HepG2 (cell line): ENCODE measurements around the gene CCDC70.

ENCODE experiments used
- AKNA ChIP-seq: sonication (generic); formaldehyde crosslinking; IDR thresholded peaks from 2 replicates; pipeline ENCODE4 v1.4.0; 2020; ENCODE audit warnings: missing genetic modification reagents, borderline replicate concordance
- ASH2L ChIP-seq: fragments of 300-600, 200-600 bp; sonication (generic); IDR thresholded peaks from 2 replicates; pipeline ENCODE4 v1.7.0; 2017; ENCODE audit warnings: low read depth, mild to moderate bottlenecking, moderate library complexity, mixed read lengths, low read length; ENCODE audit not compliant: insufficient read length
- ATF7-NPFF ChIP-seq: sonication (generic); formaldehyde crosslinking; IDR thresholded peaks from 2 replicates; pipeline ENCODE4 v1.8.1; 2023; ENCODE audit warnings: mild to moderate bottlenecking, low read depth, missing genetic modification reagents, moderate library complexity
- CC2D1A ChIP-seq: sonication (generic); formaldehyde crosslinking; IDR thresholded peaks from 2 replicates; pipeline ENCODE4 v1.8.1; 2023; ENCODE audit warnings: mild to moderate bottlenecking, missing genetic modification reagents
- CHD2 ChIP-seq: IDR thresholded peaks from 2 replicates; pipeline ENCODE4 v1.6.1; 2011; ENCODE audit warnings: low read depth, low read length, improper control_type of control experiment
- CTCF ChIP-seq: sonication (generic); formaldehyde crosslinking; IDR thresholded peaks from 2 replicates; pipeline ENCODE4 v1.5.0; 2020; ENCODE audit warnings: mild to moderate bottlenecking, missing genetic modification reagents, moderate library complexity
- FOXA1 ChIP-seq, 2 experiments: fragments of 450-650 bp in 1 of 2; sonication (generic) in 1 of 2; formaldehyde crosslinking in 1 of 2; IDR thresholded peaks; 2 replicates each; pipeline versions ENCODE4 v1.4.0 to v1.6.1; 2016 to 2020; ENCODE audit warnings: missing genetic modification reagents in 1 of 2
- JUN ChIP-seq: sonication (generic); formaldehyde crosslinking; IDR thresholded peaks from 2 replicates; pipeline ENCODE4 v1.4.0; 2020; ENCODE audit warnings: mild to moderate bottlenecking, missing genetic modification reagents
- KDM1A ChIP-seq: IDR thresholded peaks from 2 replicates; pipeline ENCODE4 v1.6.1; 2016; ENCODE audit warnings: missing compliant biosample characterization
- MAZ ChIP-seq, 2 experiments: sonication (generic) in 1 of 2; formaldehyde crosslinking in 1 of 2; IDR thresholded peaks; 2 replicates each; pipeline versions ENCODE4 v1.5.0 to v1.6.1; 2012 to 2020; ENCODE audit warnings: low read depth in 2 of 2, mild to moderate bottlenecking in 2 of 2, borderline replicate concordance in 1 of 2, improper control_type of control experiment in 1 of 2, low read length in 1 of 2, missing genetic modification reagents in 1 of 2, moderate library complexity in 1 of 2
- RAD21 ChIP-seq: fragments of 450-650 bp; formaldehyde crosslinking; IDR thresholded peaks from 2 replicates; pipeline ENCODE4 v1.5.0; 2020; ENCODE audit warnings: mild to moderate bottlenecking
- ZNF207 ChIP-seq: fragments of 450-650 bp; IDR thresholded peaks from 2 replicates; pipeline ENCODE4 v1.6.1; 2016; ENCODE audit warnings: antibody characterized with exemption, borderline replicate concordance
- ZNF576 ChIP-seq: sonication (generic); formaldehyde crosslinking; IDR thresholded peaks from 2 replicates; pipeline ENCODE4 v1.4.0; 2020; ENCODE audit warnings: mild to moderate bottlenecking, missing genetic modification reagents
- TF ChIP-seq, protein P1 (sequence below): sonication (generic); formaldehyde crosslinking; IDR thresholded peaks from 2 replicates; pipeline ENCODE4 v1.4.0; 2020; ENCODE audit warnings: missing genetic modification reagents

- TF ChIP-seq ASH2L (no peak), RAD21 (CRISPR knock-in tag) (no peak), ATF7-NPFF (no peak), ZNF576 (no peak), KDM1A (CRISPR knock-in tag) (no peak), CHD2 (no peak), ZNF207 (no peak), FOXA1 (IDR thresholded peaks at IDR 0.05) (no peak), FOXA1 (CRISPR knock-in tag; IDR thresholded peaks at IDR 0.05) (no peak), AKNA (CRISPR knock-in tag) (no peak), CTCF (CRISPR knock-in tag) (no peak), JUN (CRISPR knock-in tag) (no peak), CC2D1A (CRISPR knock-in tag) (no peak), MAZ (IDR thresholded peaks at IDR 0.05; ENCODE audit: borderline replicate concordance, low read depth, low read length) (no peak), MAZ (CRISPR knock-in tag; IDR thresholded peaks at IDR 0.05; ENCODE audit: low read depth) (no peak)
- TF ChIP-seq, protein P1, sequence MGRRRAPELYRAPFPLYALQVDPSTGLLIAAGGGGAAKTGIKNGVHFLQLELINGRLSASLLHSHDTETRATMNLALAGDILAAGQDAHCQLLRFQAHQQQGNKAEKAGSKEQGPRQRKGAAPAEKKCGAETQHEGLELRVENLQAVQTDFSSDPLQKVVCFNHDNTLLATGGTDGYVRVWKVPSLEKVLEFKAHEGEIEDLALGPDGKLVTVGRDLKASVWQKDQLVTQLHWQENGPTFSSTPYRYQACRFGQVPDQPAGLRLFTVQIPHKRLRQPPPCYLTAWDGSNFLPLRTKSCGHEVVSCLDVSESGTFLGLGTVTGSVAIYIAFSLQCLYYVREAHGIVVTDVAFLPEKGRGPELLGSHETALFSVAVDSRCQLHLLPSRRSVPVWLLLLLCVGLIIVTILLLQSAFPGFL (CRISPR knock-in tag) = no peak
Measured at GRCh38 chr13:51838240-51838846, 23.4 kb upstream of the CCDC70 start.
